GM23338 (cell line): ENCODE results near the gene DAND5. TPM values are rescaled to one million over a fixed set of nuclear protein-coding genes. Genes with fewer than 3 reads are reported as not detected.

Source experiments
- ATAC-seq: fragments of 200-7000 bp; cut with Tn5 transposase; 3 replicates; pipeline ENCODE4 v1.9.1; 2020
- DNase-seq: peaks from one replicate; pipeline ENCODE4 v3.0.0-alpha.2; 2015; ENCODE audit warnings: low spot score
- H2AFZ ChIP-seq: fragments of 200-600 bp; sonication (generic); 2 replicates; pipeline ENCODE4 v1.8.0; 2016; ENCODE audit warnings: antibody characterized with exemption, mild to moderate bottlenecking, moderate library complexity
- H3F3A ChIP-seq: fragments of 200-600 bp; sonication (generic); replicated peaks from 2 replicates; pipeline ENCODE4 v1.8.0; 2017; ENCODE audit warnings: antibody characterized with exemption, mixed run types, low read depth
- H3K27ac ChIP-seq: fragments of 200-600 bp; sonication (generic); 2 replicates; pipeline ENCODE4 v1.6.1; 2016; ENCODE audit warnings: low read depth
- H3K27me3 ChIP-seq: fragments of 200-600 bp; sonication (generic); 2 replicates; pipeline ENCODE4 v1.8.0; 2016; ENCODE audit warnings: mild to moderate bottlenecking, mixed run types, moderate library complexity; ENCODE audit not compliant: insufficient read depth
- H3K36me3 ChIP-seq: fragments of 200-600 bp; sonication (generic); 2 replicates; pipeline ENCODE4 v1.8.0; 2016; ENCODE audit warnings: mild to moderate bottlenecking; ENCODE audit not compliant: insufficient read depth
- H3K4me1 ChIP-seq: fragments of 200-600 bp; sonication (generic); 2 replicates; pipeline ENCODE4 v1.8.0; 2016; ENCODE audit warnings: mild to moderate bottlenecking, moderate library complexity; ENCODE audit not compliant: insufficient read depth
- H3K4me2 ChIP-seq: fragments of 200-600 bp; sonication (generic); 2 replicates; pipeline ENCODE4 v1.7.1; 2017; ENCODE audit warnings: mixed run types
- H3K4me3 ChIP-seq: fragments of 200-600 bp; sonication (generic); 2 replicates; pipeline ENCODE4 v1.6.1; 2016; ENCODE audit warnings: mixed run types
- H3K79me2 ChIP-seq: fragments of 200-600 bp; sonication (generic); replicated peaks from 2 replicates; pipeline ENCODE4 v1.8.0; 2017; ENCODE audit warnings: mild to moderate bottlenecking; ENCODE audit not compliant: insufficient read depth
- H3K9me2 ChIP-seq: fragments of 200-600 bp; sonication (generic); 2 replicates; pipeline ENCODE4 v1.8.0; 2017; ENCODE audit not compliant: insufficient read depth
- H4K20me1 ChIP-seq: fragments of 200-600 bp; sonication (generic); replicated peaks from 2 replicates; pipeline ENCODE4 v1.8.0; 2017; ENCODE audit warnings: mild to moderate bottlenecking; ENCODE audit not compliant: insufficient read depth
- H3K27ac Mint-ChIP-seq: 2 replicates; pipeline ENCODE4 v1.8.0; 2020; ENCODE audit warnings: inconsistent platforms, mild to moderate bottlenecking, moderate library complexity, mixed read lengths
- H3K27me3 Mint-ChIP-seq: 3 replicates; pipeline ENCODE4 v1.8.0; 2022; ENCODE audit warnings: low read depth, mild to moderate bottlenecking, moderate library complexity, mixed read lengths, inconsistent platforms; ENCODE audit not compliant: insufficient read depth, poor library complexity
- H3K36me3 Mint-ChIP-seq: 3 replicates; pipeline ENCODE4 v1.8.0; 2021; ENCODE audit warnings: low read depth, mild to moderate bottlenecking, inconsistent platforms, moderate library complexity, mixed read lengths
- H3K4me1 Mint-ChIP-seq: 3 replicates; pipeline ENCODE4 v1.8.0; 2020; ENCODE audit warnings: mild to moderate bottlenecking, inconsistent platforms, mixed read lengths
- H3K4me3 Mint-ChIP-seq: 3 replicates; pipeline ENCODE4 v1.8.0; 2021; ENCODE audit warnings: moderate library complexity, mild to moderate bottlenecking, inconsistent platforms, mixed read lengths
- H3K9me3 Mint-ChIP-seq: 3 replicates; pipeline ENCODE4 v1.8.0; 2020; ENCODE audit warnings: moderate library complexity, mild to moderate bottlenecking, inconsistent platforms, mixed read lengths
- CREB1 ChIP-seq: fragments of 250-450 bp; sonication (Bioruptor Pico); IDR thresholded peaks from 2 replicates; pipeline ENCODE4 v1.5.0; 2020; ENCODE audit warnings: low read depth, mild to moderate bottlenecking, moderate library complexity
- ETS1 ChIP-seq: IDR thresholded peaks from 2 replicates; pipeline ENCODE4 v1.6.1; 2016; ENCODE audit warnings: antibody characterized with exemption
- EZH2 ChIP-seq: fragments of 200-600 bp; sonication (generic); IDR thresholded peaks from one replicate; pipeline ENCODE4 v1.8.0; 2017; ENCODE audit warnings: antibody characterized with exemption, mild to moderate bottlenecking, low read depth; ENCODE audit not compliant: unreplicated experiment
- EZH2phosphoT487 ChIP-seq: fragments of 200-600 bp; sonication (generic); IDR thresholded peaks from one replicate; pipeline ENCODE4 v1.8.1; 2018; ENCODE audit warnings: antibody characterized with exemption; ENCODE audit not compliant: unreplicated experiment
- JUNB ChIP-seq: IDR thresholded peaks from one replicate; pipeline ENCODE4 v1.6.1; 2016; ENCODE audit warnings: antibody characterized with exemption; ENCODE audit not compliant: unreplicated experiment
- NANOG ChIP-seq: IDR thresholded peaks from 2 replicates; pipeline ENCODE4 v1.6.1; 2016; ENCODE audit warnings: antibody characterized with exemption, borderline replicate concordance
- POLR2AphosphoS5 ChIP-seq: IDR thresholded peaks from 2 replicates; pipeline ENCODE4 v1.6.1; 2016; ENCODE audit warnings: antibody characterized with exemption, low read depth
- REST ChIP-seq: IDR thresholded peaks from one replicate; pipeline ENCODE4 v1.6.1; 2018; ENCODE audit warnings: antibody characterized with exemption; ENCODE audit not compliant: unreplicated experiment
- STAT1 ChIP-seq: IDR thresholded peaks from one replicate; pipeline ENCODE4 v1.6.1; 2016; ENCODE audit warnings: antibody characterized with exemption; ENCODE audit not compliant: unreplicated experiment
- ZNF114 ChIP-seq: fragments of 250-450 bp; sonication (Bioruptor Pico); IDR thresholded peaks from 2 replicates; pipeline ENCODE4 v1.5.0; 2020; ENCODE audit warnings: mild to moderate bottlenecking, moderate library complexity
- ZNF331 ChIP-seq: fragments of 250-450 bp; sonication (Bioruptor Pico); IDR thresholded peaks from 2 replicates; pipeline ENCODE4 v1.5.0; 2020; ENCODE audit warnings: low read depth, mild to moderate bottlenecking, moderate library complexity
- polyA plus RNA-seq: library from polyadenylated mRNA; unstranded; fragments of >200 nt; fragmentation: Nextera tagmentation; extraction: Ambion mirVana; gene quantifications from 2 replicates; pipeline ENCODE4 v1.2.1, GENCODE V29; 2016
- total RNA-seq: library from RNA; depleted of rRNA; stranded (reverse); fragments of >200 nt; shearing (Covaris generic); gene quantifications from 2 replicates; pipeline ENCODE4 v1.2.3, GENCODE V29; 2014
- TF ChIP-seq, protein P1 (sequence below): fragments of 250-450 bp; sonication (Bioruptor Pico); IDR thresholded peaks from 2 replicates; pipeline ENCODE4 v1.5.0; 2020; ENCODE audit warnings: mild to moderate bottlenecking, moderate library complexity
- TF ChIP-seq, protein P2 (sequence below), 2 experiments: fragments of 200-600 bp in 1 of 2; sonication (generic) in 1 of 2; conservative IDR thresholded peaks; 2 replicates each; pipeline versions ENCODE4 v1.5.1 to v1.6.1; 2016 to 2017; ENCODE audit warnings: antibody characterized with exemption in 2 of 2, low read depth in 2 of 2, mild to moderate bottlenecking in 2 of 2, moderate library complexity in 1 of 2

DAND5 gene
- total and polyA plus RNA-seq, 2 experiments from 2014 or later, result 0.18 to 0.28 TPM

DNA sequence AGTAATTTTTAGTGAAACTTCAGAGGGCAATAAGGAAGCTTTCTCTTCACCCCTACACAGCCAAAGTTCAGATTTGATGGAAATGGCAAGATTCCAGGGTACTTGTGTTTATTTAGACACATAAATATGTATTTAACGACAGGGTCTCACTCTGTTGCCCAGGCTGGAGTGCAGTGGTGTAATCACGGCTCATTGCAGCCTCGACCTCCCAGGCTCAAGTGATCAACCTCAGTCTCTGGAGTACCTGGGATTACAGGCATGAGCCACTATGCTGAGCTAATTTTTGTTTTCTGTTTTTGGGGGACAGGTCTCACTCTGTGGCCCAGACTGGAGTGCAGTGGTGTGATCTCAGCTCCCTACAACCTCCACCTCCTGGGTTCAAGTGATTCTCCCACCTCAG, 48.3 kb upstream of the DAND5 start:
- H3K79me2 ChIP-seq, result no peaks in the 10 kb centered on the region
- peaks cover 13% of the 10 kb centered on the region for H3K27me3 ChIP-seq
- no peak overlapping the region for H3K4me2 ChIP-seq
- no peak overlapping the region for H3K4me3 Mint-ChIP-seq
- no peaks in the 10 kb centered on the region; the same call in 2 of the 3 replicates for H3K4me1 Mint-ChIP-seq
- TF ChIP-seq CREB1 (CRISPR knock-in tag) (no peak), POLR2AphosphoS5 (no peak), EZH2phosphoT487 (no peak), EZH2 (no peak), ETS1 (no peak), STAT1 (no peak), JUNB (no peak), REST (no peak), ZNF114 (CRISPR knock-in tag) (no peak), NANOG (no peak), ZNF331 (no peak)
- TF ChIP-seq, protein P1, sequence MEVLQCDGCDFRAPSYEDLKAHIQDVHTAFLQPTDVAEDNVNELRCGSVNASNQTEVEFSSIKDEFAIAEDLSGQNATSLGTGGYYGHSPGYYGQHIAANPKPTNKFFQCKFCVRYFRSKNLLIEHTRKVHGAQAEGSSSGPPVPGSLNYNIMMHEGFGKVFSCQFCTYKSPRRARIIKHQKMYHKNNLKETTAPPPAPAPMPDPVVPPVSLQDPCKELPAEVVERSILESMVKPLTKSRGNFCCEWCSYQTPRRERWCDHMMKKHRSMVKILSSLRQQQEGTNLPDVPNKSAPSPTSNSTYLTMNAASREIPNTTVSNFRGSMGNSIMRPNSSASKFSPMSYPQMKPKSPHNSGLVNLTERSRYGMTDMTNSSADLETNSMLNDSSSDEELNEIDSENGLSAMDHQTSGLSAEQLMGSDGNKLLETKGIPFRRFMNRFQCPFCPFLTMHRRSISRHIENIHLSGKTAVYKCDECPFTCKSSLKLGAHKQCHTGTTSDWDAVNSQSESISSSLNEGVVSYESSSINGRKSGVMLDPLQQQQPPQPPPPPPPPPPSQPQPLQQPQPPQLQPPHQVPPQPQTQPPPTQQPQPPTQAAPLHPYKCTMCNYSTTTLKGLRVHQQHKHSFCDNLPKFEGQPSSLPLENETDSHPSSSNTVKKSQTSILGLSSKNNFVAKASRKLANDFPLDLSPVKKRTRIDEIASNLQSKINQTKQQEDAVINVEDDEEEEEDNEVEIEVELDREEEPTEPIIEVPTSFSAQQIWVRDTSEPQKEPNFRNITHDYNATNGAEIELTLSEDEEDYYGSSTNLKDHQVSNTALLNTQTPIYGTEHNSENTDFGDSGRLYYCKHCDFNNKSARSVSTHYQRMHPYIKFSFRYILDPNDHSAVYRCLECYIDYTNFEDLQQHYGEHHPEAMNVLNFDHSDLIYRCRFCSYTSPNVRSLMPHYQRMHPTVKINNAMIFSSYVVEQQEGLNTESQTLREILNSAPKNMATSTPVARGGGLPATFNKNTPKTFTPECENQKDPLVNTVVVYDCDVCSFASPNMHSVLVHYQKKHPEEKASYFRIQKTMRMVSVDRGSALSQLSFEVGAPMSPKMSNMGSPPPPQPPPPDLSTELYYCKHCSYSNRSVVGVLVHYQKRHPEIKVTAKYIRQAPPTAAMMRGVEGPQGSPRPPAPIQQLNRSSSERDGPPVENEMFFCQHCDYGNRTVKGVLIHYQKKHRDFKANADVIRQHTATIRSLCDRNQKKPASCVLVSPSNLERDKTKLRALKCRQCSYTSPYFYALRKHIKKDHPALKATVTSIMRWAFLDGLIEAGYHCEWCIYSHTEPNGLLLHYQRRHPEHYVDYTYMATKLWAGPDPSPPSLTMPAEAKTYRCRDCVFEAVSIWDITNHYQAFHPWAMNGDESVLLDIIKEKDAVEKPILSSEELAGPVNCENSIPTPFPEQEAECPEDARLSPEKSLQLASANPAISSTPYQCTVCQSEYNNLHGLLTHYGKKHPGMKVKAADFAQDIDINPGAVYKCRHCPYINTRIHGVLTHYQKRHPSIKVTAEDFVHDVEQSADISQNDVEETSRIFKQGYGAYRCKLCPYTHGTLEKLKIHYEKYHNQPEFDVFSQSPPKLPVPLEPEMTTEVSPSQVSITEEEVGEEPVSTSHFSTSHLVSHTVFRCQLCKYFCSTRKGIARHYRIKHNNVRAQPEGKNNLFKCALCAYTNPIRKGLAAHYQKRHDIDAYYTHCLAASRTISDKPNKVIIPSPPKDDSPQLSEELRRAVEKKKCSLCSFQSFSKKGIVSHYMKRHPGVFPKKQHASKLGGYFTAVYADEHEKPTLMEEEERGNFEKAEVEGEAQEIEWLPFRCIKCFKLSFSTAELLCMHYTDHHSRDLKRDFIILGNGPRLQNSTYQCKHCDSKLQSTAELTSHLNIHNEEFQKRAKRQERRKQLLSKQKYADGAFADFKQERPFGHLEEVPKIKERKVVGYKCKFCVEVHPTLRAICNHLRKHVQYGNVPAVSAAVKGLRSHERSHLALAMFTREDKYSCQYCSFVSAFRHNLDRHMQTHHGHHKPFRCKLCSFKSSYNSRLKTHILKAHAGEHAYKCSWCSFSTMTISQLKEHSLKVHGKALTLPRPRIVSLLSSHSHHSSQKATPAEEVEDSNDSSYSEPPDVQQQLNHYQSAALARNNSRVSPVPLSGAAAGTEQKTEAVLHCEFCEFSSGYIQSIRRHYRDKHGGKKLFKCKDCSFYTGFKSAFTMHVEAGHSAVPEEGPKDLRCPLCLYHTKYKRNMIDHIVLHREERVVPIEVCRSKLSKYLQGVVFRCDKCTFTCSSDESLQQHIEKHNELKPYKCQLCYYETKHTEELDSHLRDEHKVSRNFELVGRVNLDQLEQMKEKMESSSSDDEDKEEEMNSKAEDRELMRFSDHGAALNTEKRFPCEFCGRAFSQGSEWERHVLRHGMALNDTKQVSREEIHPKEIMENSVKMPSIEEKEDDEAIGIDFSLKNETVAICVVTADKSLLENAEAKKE (CRISPR knock-in tag), result no peak
- TF ChIP-seq, protein P2, sequence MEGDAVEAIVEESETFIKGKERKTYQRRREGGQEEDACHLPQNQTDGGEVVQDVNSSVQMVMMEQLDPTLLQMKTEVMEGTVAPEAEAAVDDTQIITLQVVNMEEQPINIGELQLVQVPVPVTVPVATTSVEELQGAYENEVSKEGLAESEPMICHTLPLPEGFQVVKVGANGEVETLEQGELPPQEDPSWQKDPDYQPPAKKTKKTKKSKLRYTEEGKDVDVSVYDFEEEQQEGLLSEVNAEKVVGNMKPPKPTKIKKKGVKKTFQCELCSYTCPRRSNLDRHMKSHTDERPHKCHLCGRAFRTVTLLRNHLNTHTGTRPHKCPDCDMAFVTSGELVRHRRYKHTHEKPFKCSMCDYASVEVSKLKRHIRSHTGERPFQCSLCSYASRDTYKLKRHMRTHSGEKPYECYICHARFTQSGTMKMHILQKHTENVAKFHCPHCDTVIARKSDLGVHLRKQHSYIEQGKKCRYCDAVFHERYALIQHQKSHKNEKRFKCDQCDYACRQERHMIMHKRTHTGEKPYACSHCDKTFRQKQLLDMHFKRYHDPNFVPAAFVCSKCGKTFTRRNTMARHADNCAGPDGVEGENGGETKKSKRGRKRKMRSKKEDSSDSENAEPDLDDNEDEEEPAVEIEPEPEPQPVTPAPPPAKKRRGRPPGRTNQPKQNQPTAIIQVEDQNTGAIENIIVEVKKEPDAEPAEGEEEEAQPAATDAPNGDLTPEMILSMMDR (conservative IDR thresholded peaks at IDR 0.05; ENCODE audit: low read depth in 2 of 2), result no peak
- H3K36me3 Mint-ChIP-seq, result peaks cover 62% of the 10 kb centered on the region
- H3K36me3 ChIP-seq, result peaks cover 17% of the 10 kb centered on the region
- peaks cover 12% of the 10 kb centered on the region; the same call in 1 of the 2 replicates for H3F3A ChIP-seq
- H3K27ac Mint-ChIP-seq, result no peak overlapping the region
- H3K9me2 ChIP-seq, result no peaks in the 10 kb centered on the region; the same call in 1 of the 2 replicates
- peaks cover 6% of the 10 kb centered on the region; the same call in 1 of the 2 replicates for H4K20me1 ChIP-seq
- peaks cover 36% of the 10 kb centered on the region for H3K27me3 Mint-ChIP-seq
- no peaks in the 10 kb centered on the region for H3K4me1 ChIP-seq
- no peak for DNase-seq
- 0 out of 2 replicates have a peak overlapping the region, but pooled peaks have one; percentile 66 for H3K27ac ChIP-seq
- no peak overlapping the region for H2AFZ ChIP-seq
- H3K9me3 Mint-ChIP-seq, result peaks cover 11% of the 10 kb centered on the region; the same call in 2 of the 3 replicates
- H3K4me3 ChIP-seq, result no peak overlapping the region
- no peak for ATAC-seq
